Activated CD8-positive, alpha-beta memory T cell treated with anti-CD3 and anti-CD28 coated beads for 48 hours (primary cell): ENCODE measurements around the gene PXDN.
"Not testable (repeated sequence)": the region's sequence is repeated elsewhere in the genome, so short reads cannot be mapped to it uniquely, and the experiment has no call there.

Experiments used
- DNase-seq, 3 experiments: peaks; one replicate each; pipeline ENCODE4 v3.0.0-alpha.2; 2020; ENCODE audit warnings: low read depth in 2 of 3, low spot score in 2 of 3

The PXDN gene

DNA sequence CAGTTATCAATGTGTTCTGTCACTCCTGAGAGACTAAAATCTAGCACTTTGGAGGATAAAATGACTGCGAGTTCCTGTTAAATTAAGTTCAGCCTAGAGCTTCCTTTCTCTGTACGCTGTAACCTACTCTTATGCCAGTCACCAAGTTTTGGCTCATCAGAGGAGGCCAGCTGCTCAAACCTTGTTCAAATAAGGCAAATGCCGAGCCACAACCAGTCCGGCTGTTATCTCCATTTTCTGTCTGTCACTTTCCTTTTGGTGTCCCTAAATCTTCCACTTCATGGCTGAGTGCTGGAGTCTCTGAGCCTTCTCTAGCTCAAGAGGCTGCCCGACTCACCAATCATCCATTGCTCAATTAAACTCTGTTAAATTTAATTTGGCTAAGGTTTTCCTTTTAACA, 33.5 kb upstream of the PXDN start:
- no peak for DNase-seq

DNA sequence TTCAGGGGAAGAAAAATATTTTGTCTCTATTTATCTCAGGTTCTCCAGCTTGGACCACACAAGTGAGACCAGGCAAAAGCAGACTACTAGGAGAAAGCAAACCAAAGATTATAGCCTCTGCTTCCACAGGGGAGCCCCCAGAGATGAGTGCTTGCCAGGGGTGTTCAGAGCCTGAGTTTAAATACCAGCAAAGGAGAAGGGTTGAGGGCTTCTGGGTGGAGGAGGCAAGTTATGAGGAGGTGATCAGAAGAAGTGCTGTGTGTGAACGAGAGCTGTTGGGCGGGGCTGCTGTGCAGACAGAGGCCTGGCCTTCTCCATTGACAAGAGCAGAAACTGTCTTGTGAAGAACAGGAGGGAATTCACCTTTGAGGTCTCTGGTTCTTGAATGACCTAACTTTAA, 32.8 kb upstream of the PXDN start:
- DNase-seq = no peak

DNA sequence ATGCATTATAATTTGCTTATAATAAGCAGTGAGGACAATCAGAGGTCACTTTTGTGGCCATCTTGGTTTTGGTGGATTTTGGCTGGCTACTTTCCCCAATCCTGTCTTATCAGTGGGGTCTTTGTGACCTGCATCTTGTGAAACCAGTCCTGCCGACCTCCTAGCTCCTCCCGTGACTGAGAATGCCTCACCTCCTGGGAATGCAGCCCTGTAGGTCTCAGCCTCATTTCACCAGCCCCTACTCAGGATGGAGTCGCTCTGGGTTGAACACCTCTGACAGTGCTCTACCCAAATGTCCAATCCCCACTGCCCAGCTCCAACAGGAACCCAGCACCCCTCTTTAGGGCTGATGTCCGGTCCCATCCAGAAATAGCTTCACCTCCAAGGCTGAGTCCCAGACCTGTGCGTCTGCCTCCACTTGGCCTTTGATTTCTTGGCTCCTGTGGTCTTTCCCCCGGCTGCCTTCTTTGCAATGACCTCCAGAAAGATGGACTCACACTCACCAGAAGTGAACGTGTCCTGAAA, 31.3 kb upstream of the PXDN start:
- DNase-seq = no peak

DNA sequence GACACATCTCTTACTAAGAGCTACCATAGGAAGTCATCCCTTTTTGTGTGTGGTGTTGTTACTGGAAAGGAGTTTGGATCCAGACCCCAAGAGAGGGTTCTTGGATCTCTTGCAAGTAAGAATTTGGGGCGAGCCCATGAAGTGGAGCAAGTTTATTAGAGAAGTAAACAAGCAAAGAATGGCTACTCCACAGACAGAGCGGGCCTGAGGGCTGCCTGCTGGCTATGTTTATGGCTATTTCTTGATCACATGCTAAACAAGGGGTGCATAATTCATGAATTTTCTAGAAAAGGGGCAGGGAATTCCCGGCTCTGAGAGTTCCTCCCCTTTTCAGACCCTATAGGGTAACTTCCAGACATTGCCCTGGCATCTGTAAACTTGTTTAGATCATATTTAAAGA, 30.6 kb upstream of the PXDN start:
- no peak for DNase-seq

DNA sequence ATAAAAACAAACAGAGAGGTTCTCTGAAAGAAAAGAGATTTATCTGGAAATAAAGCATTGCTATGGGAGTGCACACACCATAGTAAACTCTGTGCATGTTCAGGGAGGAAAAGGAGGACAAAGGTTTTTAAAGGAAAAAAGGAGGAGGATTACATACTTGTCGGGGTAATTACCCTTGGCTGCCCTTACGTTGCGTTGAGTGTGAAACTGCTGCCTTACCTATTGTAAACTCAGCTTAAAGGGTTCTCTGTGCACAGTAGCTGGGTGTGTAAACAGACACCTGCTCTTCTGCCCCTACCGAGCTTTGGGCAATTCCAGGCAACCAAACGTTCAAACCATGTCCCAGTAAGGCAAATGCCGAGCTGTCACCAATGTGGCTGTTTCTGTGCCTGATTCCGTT, 29.6 kb upstream of the PXDN start:
- no peak for DNase-seq

DNA sequence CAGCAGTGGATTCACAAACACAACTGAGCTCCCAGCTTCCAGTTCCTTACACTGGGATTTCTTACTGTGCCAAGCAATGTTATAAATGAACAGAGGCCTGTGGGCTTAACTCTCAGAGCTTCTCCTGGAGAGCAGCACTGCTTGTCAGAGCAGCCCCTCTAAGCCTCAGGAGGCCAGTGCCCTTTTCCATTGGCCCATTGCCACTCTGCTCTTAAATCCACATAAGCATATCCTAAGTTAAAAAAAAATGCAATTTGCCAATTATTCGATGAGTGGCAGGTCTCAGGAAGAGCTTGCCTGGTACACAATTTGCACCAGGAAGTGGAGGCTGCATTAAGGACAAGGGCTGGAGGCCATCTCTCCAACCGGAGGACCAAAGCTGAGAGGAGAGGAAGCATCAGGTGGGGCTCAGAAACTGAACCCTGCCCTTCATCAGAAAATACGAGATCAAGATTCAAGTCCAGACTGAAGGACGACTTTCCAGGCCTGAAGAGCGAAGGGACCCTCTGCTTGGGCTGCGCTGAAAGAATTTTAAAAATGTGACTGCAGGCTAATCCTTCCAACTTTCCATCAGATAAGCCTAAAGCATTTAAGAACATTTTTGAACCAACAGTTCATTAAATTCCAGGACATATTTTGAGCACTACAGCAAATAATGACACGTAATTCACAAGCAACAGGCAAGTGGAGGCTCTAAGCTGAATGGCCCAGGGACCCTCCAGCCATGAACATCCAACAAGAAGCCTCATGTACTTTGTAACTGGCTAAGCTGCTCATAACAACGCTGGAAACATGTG, 28.4 kb upstream of the PXDN start:
- no peak for DNase-seq

DNA sequence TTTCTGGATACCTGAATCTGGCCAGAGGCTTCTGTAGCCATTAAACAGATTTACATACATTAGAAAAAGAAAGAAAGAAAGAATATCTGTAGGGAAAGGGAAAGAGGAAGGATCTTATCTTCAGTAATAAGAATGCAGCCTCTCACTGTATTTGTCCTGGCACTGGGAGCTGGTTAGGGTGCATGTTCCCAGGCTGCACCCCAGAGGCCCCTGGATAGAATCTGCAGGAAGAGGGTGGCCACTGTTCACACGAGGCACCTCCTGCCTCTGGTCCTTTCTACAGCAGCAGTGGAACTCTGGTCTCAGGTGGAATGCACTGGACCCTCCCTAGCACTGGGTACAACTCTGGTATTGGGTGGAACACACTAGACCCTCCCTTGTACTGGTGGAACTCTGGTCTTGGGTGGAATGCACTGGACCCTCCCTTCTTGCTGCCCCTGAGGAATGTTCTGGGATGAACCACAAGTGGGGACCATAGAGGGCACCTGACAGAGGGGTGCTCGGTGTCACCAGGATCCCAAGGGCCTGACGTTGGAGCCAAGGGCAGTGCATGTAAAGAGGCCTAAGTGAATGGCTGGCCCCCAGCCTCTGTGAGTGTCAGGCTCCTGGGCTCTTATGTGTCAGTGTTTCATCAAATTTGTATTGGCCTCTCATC, 27.4 kb upstream of the PXDN start:
- DNase-seq = no peak

DNA sequence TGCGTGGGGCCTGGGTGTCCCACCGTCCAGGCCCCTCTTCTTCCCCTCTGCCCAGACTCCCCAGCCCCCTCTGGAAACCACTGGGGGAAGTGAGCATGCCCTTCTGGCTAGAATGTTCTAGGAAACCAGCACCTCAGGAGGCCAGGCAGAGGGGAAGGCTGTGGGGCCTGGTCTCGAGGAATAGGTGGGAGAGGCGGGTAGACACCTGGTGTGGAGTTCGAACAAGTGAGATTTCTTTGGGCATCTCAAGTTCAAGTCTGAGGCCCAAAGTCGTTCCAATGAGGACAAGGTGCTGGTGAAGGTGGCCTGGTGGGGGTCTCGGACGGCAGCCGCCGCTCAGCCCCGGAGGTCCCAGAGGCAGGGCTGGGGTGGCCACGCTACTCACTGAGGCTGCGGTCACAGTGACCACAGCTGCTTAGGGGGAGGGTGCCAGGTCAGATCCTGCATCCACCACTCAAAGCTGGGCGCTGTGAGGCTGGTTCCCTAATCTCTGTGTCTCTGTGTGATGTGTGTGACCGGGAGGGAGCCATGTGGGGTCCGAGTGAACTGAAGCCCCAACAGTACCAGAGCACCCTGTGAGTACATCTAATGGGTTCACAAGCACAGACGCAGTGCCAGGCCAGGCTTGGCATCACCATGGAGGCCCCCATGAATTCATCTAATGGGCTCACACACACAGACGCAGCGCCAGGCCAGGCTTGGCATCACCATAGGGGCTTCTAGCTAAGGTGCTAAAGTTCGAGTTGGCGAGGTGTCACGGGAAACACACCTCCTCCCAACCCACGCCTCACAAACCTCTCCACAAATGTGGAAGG, 26.5 kb upstream of the PXDN start:
- no peak for DNase-seq

DNA sequence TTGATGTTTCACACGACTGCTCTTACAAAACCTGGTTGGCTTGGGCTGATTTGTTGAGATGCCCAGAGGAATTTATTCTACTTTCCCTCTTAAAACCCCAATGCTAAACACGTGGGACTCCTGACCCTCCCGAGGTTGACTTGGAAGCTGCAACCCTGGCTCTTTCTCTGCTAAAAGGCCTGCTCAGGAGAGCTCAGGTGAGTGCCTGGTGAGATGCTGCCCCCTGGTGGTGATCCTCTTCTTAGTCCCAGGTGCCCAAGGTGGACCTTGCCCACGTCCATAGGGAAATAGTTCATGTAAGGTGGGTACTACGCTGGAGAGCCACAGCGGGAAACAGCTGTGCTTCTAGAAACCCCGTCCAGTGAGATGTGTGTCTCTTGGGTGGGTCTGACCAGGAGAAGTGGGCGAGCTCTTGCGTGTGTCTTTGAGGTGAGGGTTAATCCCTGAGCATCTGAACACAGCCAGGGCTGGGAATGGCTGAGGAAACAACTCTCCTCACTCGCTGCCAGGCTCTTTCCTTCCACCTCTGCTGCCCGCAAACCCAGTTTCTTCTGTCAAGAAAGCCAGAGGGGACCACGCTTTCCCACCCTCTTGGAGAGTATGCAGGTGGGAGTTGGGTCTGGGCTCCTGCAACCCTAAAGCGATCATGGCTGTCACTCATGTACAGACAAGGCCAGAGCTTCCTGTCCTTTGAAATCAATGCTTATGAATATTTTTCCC, 25.5 kb upstream of the PXDN start:
- peak in 1 of 3 experiments; percentile 54 for DNase-seq

DNA sequence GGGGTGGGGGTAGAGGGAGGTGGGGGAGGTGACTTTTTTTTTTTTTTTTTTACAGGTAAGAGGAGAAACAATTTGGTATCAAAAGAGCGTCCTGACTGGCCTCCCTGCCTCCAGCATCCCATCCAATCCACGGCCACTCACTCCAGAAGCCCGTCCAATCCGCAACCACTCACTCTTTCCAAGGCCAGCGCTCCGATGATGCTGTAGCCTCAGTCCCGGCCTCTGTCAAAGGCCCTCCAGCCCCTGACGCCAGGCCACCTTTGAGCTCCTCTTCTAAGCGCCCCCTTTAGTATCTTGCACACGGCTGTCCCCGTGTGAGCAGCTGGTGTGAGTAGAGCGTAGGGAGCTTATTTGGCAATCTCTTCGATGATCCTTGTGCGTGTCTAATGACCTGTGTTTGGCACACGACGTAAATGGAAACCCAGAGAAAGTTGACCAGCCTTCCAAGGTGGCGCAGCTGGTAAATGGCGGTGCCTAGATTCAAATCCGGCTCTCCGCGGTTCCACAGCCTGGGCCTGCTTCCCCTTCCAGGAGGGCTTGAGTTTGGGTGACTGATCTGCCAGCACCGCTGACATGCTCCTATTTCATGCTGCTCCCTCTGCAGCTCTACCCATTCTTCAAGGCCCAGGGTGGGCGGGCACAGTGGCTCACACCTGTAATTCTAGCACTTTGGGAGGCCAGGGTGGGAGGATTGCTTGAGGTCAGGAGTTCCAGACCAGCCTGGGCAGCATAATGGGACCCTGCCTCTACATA, 23.8 kb upstream of the PXDN start:
- no peak for DNase-seq

DNA sequence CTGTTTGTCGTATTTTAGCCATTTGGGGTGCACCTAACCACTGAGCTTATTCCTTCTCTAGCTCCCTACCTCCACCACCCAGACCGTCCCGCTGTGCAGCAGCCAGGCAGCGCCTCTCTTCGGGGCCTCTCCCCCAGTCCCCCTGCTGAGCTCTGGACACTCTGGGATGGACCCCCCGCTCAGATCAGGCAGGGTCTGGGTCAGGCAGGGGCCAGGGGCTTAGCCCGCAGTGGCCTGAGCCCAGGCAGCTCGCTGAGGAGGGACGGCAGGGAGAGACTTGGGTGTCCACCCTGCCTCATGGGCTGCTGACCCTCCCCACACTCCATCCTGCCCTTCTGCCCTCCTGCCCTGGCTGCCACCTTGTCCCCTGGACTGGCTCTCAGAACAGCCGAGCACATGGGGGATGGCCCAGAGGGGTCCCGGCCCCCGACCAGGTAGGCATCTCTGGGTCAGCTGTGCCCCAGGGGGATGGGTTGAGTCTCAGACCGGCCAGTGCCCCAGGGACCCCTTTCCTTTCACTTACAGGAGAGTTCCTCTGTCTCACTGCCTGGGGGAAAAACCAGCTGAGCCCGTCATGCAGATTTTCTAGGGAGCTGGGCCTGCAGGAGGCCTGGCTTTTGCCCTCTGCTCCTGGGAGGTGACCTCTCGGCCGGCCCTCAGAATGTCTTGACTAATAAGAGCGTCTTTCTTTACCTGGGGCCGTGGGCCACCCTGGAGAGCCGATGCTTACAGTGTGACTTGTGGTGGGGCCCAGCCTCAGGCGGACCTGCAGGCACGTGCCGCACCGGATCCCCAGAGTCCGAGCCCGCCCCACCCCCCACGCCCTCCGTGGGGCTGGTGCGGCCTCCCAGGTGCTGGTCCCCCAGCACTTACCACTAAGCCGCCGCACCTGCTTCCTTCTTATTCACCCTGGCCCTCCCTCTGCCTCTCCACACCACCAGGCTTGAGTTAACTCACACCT, 22.8 kb upstream of the PXDN start:
- no peak for DNase-seq

DNA sequence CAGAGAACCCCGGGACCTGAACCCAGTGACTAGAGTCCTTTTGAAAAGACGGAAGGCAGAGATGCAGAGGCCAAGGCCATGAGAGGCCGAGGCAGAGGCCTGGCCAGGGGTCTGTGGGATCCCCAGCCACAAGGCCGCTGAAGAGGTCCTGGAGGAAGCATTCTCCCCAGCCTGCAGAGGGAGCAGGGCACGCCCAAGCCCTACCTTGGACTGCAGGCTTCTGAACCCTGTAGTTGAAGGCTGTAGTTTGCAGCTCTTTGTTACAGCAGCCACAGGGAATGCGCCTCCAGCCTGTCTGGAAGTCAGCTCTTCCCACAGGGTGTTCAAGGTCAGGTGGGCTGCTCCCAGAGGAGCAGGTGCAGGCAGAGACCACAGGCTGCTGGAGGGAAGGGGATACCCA, 22.1 kb upstream of the PXDN start:
- DNase-seq = no peak

DNA sequence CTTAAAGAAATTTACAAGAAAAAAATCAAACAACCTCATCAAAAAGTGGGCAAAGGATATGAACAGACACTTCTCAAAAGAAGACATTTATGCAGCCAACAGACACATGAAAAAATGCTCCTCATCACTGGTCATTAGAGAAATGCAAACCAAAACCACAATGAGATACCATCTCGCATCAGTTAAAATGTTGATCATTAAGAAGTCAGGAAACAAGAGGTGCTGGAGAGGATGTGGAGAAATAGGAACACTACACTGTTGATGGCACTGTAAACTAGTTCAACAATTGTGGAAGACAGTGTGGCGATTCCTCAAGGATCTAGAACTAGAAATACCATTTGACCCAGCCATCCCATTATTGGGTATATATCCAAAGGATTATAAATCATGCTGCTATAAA, 20.9 kb upstream of the PXDN start:
- DNase-seq = not testable (repeated sequence)

DNA sequence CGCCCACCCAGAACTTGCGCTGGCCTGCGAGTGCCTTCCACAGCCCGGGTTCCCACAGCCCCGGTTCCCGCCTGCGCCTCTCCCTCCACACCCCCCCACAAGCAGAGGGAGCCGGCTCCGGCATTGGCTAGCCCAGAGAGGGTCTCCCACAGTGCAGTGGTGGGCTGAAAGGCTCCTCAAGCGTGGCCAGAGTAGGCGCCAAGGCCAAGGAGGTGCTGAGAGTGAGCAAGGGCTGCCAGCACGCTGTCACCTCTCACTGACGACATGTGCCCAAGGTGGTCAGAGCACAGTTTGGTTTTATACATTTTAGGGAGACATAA, 15.3 kb upstream of the PXDN start:
- DNase-seq = no peak

DNA sequence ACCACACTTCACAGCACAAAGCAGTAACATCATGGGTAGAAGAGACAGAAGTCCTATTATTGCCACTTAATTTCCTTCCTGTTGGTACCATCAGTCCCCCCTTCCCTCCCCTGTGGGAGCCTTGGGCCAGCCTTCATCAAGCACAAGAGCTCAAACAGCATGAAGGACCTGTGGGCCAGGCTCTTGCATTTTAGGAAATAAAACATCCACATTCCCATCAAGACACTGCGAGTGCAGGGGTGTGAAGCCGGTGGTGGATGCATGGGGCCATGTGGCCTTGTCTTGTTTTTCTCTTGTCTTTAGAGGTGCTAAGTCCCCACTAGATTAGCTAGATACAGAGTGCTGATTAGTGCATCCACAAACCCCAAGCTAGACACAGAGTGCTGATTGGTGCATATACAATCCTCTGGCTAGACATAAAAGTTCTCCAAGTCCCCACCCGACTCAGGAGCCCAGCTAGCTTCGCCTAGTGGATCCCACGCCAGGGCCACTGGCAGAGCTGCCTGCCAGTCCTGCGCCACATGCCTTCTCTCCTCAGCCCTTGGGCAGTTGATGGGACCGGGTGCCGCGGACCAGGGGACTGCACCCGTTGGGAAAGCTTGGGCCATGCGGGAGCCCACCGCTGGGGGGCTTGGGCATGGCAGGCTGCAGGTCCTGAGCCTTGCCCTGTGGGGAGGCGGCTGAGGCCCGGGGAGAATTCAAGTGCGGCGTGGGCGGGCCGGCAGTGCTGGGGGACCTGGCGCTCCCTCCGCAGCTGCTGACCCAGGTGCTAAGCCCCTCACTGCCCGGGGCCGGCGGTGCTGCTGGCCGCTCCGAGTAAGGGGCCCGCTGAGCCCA, 14.7 kb upstream of the PXDN start:
- no peak for DNase-seq

DNA sequence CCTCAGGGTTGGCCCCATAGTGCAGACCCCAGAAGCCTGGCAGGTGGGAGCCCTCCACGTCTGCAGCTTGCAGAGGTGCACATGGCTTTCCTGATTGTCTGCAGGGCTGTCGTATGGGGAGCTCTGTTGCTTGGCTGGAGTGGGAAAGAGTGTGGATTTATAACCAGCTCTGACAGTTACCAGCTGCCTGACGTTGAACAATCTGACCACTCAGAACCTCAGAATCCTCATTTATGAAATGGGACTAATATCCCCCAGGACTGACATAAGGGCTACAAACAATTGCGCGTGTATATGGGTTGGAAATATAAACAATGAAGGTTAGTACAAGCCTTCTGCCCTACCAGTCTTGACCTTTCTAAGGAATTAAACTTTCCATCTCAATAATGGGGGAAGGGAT, 13.9 kb upstream of the PXDN start:
- DNase-seq = no peak

DNA sequence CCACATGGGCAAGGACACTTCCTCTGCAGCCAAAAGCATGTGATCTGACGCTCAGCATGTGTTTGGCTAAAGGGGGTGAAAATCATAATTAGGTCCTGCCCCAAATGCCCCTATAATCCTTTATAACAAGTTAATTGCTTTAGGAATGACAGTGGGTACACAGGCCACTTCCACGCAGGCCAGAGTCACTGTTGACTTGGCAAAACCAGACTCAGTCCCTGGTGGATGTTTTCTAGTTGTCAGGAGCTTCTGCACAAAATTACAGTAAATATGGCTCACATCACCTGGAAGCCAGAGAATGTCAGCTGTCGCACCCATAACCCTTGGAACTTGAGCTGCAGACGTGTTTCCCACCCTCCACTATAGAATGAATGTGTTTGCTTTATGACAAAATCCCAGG, 13.3 kb upstream of the PXDN start:
- DNase-seq = no peak

DNA sequence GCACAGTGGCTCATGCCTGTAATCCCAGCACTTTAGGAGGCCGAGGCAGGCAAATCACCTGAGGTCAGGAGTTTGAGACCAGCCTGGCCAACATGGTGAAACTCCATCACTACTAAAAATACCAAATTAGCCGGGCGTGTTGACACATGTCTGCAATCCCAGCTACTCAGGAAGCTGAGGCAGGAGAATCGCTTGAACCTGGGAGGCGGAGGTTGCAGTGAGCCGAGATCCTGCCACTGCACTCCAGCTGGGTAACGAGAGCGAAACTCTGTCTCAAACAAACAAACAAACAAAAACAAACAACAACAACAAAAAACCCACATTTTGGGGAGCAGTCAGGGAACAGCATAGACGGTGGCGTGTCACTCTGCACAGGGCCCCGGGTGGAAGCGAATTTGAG, 12.8 kb upstream of the PXDN start:
- DNase-seq = not testable (repeated sequence)

DNA sequence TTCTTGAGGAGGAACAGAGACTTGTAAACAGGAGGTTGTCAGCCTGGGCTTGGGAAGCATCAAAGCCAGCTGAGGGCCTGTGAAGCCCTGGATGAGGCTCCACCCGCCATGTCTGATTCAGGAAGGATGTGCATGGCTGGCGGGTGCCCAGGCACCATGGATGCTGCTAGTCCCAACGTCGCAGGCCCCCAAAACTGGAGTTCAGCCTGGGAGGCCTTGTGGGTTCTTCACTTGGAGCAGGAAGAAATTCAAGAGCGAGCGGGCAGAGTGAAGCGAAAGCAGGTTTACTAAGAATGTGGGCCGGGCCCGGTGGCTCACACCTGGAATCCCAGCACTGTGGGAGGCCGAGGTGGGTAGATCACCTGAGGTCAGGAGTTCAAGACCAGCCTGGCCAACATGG, 12.1 kb upstream of the PXDN start:
- DNase-seq = no peak
